Activated naive CD8-positive, alpha-beta T cell (primary cell): ENCODE measurements around the gene CLIC6.
"Not testable (repeated sequence)": the region's sequence is repeated elsewhere in the genome, so short reads cannot be mapped to it uniquely, and the experiment has no call there.

Experiments
- H3K27ac Mint-ChIP-seq: one replicate; pipeline ENCODE4 v1.8.0; 2021; ENCODE audit warnings: mixed read lengths
- H3K27me3 Mint-ChIP-seq: one replicate; pipeline ENCODE4 v1.8.0; 2021; ENCODE audit warnings: mixed read lengths
- H3K36me3 Mint-ChIP-seq: one replicate; pipeline ENCODE4 v1.8.0; 2021; ENCODE audit warnings: mixed read lengths
- H3K4me1 Mint-ChIP-seq: one replicate; pipeline ENCODE4 v1.8.0; 2021; ENCODE audit warnings: low read depth, mixed read lengths
- H3K4me3 Mint-ChIP-seq: one replicate; pipeline ENCODE4 v1.8.0; 2021; ENCODE audit warnings: mild to moderate bottlenecking, mixed read lengths
- H3K9me3 Mint-ChIP-seq: one replicate; pipeline ENCODE4 v1.8.0; 2021; ENCODE audit warnings: low read depth, mixed read lengths

Gene CLIC6

DNA sequence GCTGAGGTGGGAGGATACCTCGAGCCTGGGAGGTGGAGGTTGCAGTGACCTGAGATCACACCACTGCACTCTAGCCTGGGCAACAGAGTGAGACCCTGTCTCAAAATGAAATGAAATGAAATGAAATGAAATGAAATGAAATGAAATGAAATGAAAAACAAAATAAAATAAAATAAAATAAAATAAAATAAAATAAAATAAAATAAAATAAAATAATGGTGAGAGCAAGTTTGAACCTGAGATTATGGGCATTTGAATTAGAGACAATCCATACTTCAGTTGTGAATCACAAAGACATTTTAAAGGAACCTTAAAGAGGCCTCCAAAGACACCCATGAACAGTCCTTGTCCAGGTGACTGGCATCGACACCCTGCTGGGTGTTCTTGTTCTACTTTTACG is 49.7 kb downstream of the CLIC6 start:
- not testable (repeated sequence) for H3K4me1 Mint-ChIP-seq, H3K27me3 Mint-ChIP-seq, H3K27ac Mint-ChIP-seq, H3K36me3 Mint-ChIP-seq, H3K9me3 Mint-ChIP-seq, H3K4me3 Mint-ChIP-seq

DNA sequence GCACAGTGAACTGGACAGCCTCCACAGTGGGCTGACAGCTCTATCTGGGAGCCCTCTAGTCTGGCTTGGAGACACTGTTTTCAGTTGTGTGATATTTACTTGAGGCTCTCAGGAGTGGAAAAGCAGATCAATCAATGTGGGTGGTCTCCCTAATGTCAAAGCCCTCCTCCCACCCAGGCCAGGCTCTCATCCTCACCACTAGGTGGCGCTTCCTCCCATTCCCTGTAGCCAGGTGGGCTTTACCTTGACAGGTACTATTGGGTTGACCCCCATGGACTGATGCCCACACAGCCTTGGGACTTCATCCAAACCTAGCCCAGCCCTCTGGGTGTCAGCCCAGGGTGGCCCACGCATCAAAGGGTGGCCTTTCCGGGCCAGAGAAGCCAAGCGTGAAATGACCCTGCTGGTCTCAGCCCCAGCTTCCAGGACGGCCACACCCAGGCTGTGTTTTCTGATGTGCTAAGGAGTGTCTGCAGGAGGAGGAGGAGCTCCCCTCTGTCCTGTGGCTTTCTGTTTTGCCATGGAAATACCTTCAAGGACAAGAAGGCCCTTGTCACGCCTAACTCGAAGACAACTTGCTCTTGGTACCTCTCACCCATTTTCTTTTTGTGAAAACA is 54.0 kb downstream of the CLIC6 start:
- Mint-ChIP-seq H3K4me1 (no peaks in the 10 kb centered on the region), H3K27ac (no peak overlapping the region), H3K9me3 (no peaks in the 10 kb centered on the region), H3K36me3 (no peaks in the 10 kb centered on the region), H3K4me3 (no peak overlapping the region), H3K27me3 (peaks cover 2% of the 10 kb centered on the region)

DNA sequence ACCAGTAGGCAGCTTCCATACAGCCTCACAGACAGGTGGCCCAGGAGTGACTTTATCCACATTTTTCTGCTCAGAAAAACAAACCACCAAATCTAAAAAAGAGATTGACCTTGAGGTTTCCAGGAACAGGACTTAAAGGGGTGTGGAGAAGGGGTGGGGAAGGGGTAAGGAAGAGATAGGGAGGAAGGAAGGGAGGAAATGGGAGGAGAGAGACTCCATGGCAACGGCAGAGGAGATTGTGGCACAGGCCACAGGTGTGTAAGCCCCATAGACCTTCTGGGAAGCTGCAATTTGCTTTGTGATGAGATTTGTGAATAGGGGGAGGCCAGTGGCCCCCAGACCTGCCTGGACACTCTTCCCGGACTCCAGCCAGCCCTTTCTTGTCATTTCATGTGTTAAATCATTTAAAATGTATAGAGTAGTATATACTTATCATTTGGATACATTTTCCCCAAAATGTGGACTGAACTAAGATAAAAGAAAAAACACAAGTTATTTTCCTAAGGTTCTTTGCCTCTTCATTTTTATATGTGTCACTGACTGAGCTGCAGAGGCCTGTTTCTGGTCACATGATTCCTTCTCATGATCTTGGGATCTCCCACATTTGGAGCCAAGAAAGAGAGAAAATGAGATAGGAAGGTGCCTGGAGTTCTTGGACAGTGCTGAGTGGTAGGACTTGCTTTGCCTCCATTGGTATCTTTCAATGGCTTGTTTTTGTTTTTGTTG is 55.5 kb downstream of the CLIC6 start:
- Mint-ChIP-seq H3K27ac (no peak overlapping the region), H3K36me3 (no peaks in the 10 kb centered on the region), H3K4me1 (no peaks in the 10 kb centered on the region), H3K4me3 (no peak overlapping the region), H3K9me3 (no peaks in the 10 kb centered on the region), H3K27me3 (peaks cover 2% of the 10 kb centered on the region)

DNA sequence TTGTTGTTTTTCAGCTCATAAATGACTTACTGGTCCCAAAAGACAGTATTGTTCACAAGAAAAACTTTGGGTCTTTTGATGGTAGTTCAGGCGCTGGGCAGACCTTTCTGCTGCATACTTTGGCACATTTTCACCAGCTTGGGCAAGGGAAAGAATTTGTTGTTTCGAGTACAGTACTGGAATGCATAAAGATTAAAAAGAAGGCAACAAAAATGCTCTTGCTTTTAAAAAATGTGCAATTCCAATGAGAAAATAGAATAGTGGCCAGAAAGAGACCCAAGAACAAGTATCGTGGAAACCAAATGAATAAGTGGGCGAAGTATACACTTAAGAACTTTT is 56.0 kb downstream of the CLIC6 start:
- Mint-ChIP-seq H3K9me3 (no peaks in the 10 kb centered on the region), H3K36me3 (no peaks in the 10 kb centered on the region), H3K27me3 (peaks cover 2% of the 10 kb centered on the region), H3K4me1 (no peaks in the 10 kb centered on the region), H3K27ac (no peak overlapping the region), H3K4me3 (no peak overlapping the region)

DNA sequence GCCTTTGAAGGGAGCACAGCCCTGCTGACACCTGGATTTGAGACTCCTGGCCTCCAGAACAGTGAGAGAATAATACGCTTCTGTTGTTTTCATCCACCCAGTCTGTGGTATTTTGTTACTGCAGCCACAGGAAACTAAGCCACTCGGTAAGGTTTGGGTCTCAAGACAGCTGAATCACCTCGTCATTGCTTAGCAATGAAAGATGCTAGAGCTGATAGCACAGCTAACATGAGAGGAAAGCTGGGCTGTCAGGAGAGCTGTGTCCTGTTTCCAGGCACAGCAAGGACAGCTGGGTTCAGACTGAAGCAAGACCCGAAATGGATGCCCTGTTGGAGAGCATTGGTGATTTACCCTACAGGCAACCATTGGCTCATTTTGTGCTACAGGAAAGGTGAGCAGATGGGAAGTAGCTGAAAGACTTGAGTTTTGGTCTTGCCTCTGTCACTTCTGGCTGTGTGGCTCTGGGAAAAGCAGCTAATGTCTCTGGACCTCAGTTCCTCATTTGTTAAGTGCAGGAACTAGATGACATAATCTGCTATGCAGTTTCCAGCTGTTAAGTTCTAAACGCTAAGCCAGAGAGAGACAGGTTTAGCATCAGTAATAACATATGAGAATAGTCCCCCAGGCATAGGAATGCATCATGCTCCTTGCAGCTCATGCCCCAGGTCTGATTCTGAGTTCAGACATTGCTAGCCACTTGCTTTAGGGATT is 58.0 kb downstream of the CLIC6 start:
- Mint-ChIP-seq H3K4me3 (no peak overlapping the region), H3K4me1 (no peaks in the 10 kb centered on the region), H3K27me3 (peaks cover 2% of the 10 kb centered on the region), H3K9me3 (no peaks in the 10 kb centered on the region), H3K36me3 (no peaks in the 10 kb centered on the region), H3K27ac (no peak overlapping the region)

DNA sequence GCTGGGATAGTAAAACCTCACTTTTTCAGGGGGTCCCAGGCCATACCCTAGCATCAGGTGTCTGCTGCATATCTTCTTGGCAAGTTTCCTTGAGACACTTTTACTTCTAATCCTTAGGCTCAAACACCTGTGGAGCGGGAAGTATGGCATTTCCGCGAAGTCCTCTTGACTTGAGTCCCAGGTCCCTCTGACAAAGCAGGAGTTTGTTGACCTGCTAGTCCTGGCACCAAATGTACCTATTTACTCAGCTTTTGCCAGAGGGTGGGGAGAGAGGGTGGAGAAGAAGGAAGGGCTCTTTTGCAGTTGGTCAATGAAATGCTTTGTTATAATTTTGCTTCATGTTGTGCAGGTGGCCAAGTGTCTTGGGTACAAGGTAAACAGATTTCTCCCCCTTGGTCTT is 59.7 kb downstream of the CLIC6 start:
- peaks cover 2% of the 10 kb centered on the region for H3K27me3 Mint-ChIP-seq
- no peaks in the 10 kb centered on the region for H3K36me3 Mint-ChIP-seq
- no peaks in the 10 kb centered on the region for H3K9me3 Mint-ChIP-seq
- no peak overlapping the region for H3K4me3 Mint-ChIP-seq
- no peaks in the 10 kb centered on the region for H3K4me1 Mint-ChIP-seq
- H3K27ac Mint-ChIP-seq = no peak overlapping the region

DNA sequence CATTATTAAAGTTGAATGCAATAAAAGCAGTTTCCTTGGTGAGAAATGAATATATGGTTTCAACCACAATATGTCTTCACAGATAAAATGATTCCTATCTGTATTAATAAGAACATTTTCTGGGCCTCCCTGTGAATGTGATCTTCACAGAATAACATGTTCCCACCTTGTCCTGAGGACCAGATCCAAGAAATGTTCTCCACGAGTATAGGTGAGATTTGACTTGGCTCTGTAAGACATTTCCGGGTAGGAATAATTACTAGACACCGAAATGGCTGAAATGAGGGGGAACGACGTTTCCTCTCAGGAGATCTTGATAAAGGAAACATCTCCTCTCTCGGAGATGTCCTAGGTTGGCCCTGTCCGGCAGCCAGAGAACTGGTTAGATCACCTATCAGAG is 61.4 kb downstream of the CLIC6 start:
- Mint-ChIP-seq H3K27ac (no peak overlapping the region), H3K4me1 (no peaks in the 10 kb centered on the region), H3K9me3 (no peaks in the 10 kb centered on the region), H3K36me3 (no peaks in the 10 kb centered on the region), H3K27me3 (peaks cover 2% of the 10 kb centered on the region), H3K4me3 (no peak overlapping the region)

DNA sequence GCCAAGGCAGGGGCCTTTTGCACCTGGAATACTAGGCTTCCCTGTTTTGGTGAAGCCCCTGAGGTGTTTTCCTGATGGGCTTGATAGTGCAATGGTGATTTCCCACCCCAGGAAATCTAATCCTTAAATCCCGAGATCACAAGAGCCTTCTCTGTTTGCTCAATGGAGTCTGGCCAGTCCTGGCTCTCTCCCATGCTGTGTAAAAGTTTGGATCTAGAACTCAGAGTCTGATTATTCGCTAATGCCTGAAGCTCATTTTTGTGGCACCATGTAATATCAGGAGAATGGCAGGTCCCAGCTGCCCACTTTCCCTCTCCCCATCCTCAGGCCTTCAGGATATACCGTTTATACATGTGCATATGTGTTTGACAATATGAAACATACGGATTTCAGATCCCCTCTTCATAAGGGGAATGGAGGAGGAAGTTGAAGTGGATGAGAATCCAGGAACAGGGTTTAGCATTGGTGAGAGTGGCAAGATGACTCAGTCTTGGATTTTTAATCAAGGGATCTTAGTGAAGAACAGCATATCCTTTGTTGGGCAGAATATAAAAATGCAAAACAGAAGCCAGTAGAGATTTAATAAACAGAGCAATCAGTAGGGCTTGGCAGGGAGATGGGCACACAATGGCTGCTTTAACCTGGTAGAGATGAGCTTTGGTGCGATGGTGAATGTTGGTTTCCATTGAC is 62.1 kb downstream of the CLIC6 start:
- Mint-ChIP-seq H3K36me3 (no peaks in the 10 kb centered on the region), H3K4me3 (no peak overlapping the region), H3K4me1 (no peaks in the 10 kb centered on the region), H3K27me3 (no peaks in the 10 kb centered on the region), H3K27ac (no peak overlapping the region), H3K9me3 (no peaks in the 10 kb centered on the region)

DNA sequence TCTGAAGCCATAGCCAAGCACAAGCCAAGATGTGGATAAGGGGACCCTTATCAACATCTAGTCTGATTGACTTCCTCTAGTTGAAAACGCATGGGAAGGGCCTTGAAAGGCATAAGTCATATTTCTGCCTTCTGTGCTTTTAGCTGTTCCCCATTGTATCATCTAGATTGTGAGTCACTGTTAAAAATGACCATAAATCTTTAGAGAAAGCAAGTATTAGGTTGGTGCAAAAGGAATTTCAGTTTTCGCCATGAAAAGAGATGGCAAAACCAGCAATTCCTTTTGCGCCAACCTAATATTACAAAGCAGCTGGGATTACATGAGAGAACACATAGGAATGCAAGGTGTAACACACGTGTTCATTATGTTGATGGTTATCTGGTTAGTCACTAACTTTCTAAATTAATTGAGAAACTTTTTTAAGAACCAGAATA is 63.6 kb downstream of the CLIC6 start:
- no peaks in the 10 kb centered on the region for H3K9me3 Mint-ChIP-seq
- H3K36me3 Mint-ChIP-seq = no peaks in the 10 kb centered on the region
- no peak overlapping the region for H3K27ac Mint-ChIP-seq
- H3K4me1 Mint-ChIP-seq = no peaks in the 10 kb centered on the region
- peaks cover 2% of the 10 kb centered on the region for H3K27me3 Mint-ChIP-seq
- no peak overlapping the region for H3K4me3 Mint-ChIP-seq

DNA sequence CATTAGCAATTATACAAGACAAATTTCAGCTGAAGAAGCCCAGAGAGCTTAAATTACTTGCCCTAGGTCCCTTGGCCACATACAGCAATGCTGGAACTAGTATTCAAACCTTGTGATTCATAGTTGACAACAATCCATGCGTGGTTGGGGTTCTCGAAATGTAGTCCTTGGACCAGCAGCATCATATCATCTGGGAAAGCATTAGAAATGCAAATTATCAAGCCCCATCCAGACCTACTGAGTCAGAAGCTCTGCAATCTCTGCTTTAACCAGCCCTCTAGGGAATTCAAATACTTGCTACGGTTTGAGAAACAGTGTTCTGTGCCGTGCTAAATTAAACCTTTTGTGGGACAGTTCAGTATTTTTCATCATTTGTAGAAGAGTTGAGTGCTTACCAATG is 65.1 kb downstream of the CLIC6 start:
- H3K36me3 Mint-ChIP-seq = no peaks in the 10 kb centered on the region

DNA sequence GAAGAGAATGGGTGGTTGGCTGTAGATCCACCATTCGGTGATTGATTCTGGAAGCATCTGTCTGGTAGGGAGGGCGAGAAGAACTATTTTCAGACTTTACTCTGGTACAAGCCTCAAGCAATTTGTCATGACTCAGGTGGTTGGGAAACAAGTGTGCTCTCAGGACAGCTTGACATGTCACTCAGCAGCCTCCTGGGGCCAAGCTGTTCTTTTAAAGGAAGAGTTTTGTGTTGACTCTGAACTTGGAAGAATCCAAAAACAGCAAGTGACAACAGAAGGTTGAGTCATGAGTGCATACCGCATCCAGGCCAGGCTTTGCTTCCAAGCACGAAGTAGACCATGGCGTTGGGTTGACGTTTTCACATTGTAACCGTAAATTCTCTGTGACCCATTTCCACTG is 65.9 kb downstream of the CLIC6 start:
- Mint-ChIP-seq H3K27me3 (peaks cover 2% of the 10 kb centered on the region), H3K27ac (no peak overlapping the region), H3K9me3 (no peaks in the 10 kb centered on the region), H3K36me3 (no peaks in the 10 kb centered on the region), H3K4me3 (no peak overlapping the region), H3K4me1 (no peaks in the 10 kb centered on the region)

More for the DNA sequence above, 65.1 kb downstream of the CLIC6 start:
- Mint-ChIP-seq H3K27me3 (peaks cover 2% of the 10 kb centered on the region), H3K27ac (no peak overlapping the region), H3K9me3 (no peaks in the 10 kb centered on the region), H3K4me3 (no peak overlapping the region), H3K4me1 (no peaks in the 10 kb centered on the region)

DNA sequence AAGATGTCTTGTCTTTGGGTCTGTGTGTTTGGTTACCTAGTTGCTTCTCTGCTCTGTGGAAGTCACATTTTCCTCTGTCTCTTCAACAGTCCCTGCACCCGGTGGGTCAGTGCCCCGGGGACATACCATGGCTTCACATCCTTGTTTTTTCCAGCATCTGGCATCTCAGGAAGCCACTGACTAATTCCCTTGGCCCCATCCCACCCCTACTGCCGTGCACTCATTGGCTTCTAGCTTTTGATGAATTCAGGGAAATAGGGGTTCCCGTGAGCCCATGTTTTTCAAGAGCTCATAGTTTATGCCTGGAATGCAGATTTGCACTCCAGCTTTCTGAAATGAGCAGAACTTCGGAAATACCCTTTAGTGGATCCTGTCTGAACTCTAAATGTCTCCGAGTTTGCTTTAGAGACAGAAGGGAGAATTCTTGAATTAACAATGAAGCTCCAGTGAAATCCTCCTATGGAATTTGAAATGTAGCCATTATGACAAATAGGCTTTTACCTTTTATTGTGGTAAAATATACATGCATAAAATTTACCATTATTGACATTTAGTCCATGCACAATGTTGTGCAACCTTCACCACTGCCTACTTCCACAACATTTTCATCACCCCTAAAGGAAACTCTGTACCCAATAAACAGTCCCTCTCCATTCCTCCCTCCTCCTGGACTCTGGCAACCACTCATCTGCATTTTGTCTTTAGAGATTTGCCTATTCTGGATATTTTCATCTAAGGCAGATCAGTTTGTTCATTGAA is 67.5 kb downstream of the CLIC6 start:
- Mint-ChIP-seq H3K27me3 (peaks cover 2% of the 10 kb centered on the region), H3K4me1 (no peaks in the 10 kb centered on the region), H3K27ac (no peak overlapping the region), H3K9me3 (no peaks in the 10 kb centered on the region), H3K36me3 (no peaks in the 10 kb centered on the region), H3K4me3 (no peak overlapping the region)

DNA sequence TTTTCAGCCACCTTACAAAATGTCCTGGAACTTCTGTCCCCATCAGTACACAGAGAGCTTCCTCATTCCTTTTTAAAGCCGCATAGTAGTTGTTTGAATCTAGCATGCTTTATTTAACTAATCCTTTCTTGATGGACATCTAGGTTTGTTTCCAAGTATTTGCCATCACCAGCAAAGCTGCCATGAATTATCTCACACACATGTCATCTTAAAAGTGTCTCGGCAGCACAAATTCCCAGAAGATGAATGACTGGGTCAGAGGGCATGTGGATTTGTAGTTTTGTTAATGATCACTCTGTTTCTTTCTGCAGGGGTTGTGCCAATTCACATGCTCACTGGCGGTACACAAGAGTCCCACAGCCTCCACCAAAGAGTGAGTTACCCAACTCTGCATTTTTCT is 68.3 kb downstream of the CLIC6 start:
- Mint-ChIP-seq H3K4me3 (no peak overlapping the region), H3K4me1 (no peaks in the 10 kb centered on the region), H3K27me3 (peaks cover 2% of the 10 kb centered on the region), H3K9me3 (no peaks in the 10 kb centered on the region), H3K36me3 (no peaks in the 10 kb centered on the region), H3K27ac (no peak overlapping the region)

DNA sequence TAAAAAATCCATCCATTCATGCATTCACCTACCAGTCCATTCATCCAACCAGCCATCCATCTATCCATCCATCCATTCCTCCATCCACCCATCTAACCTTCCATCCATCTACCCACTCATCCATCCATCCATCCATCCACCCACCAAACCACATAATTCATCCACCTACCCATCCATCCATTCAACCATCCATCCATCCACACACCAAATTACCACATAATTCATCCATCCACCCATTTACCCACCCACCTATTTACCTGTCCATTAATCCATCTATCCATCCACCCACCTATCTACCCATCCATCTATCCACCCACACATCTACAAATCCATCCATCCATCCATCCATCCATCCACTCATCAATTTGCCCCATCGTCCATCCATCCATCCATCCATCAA is 71.4 kb downstream of the CLIC6 start:
- H3K9me3 Mint-ChIP-seq = no peaks in the 10 kb centered on the region
- H3K4me3 Mint-ChIP-seq = no peak overlapping the region
- no peak overlapping the region for H3K27ac Mint-ChIP-seq
- H3K36me3 Mint-ChIP-seq = no peaks in the 10 kb centered on the region
- H3K4me1 Mint-ChIP-seq = no peaks in the 10 kb centered on the region
- H3K27me3 Mint-ChIP-seq = peaks cover 4% of the 10 kb centered on the region

DNA sequence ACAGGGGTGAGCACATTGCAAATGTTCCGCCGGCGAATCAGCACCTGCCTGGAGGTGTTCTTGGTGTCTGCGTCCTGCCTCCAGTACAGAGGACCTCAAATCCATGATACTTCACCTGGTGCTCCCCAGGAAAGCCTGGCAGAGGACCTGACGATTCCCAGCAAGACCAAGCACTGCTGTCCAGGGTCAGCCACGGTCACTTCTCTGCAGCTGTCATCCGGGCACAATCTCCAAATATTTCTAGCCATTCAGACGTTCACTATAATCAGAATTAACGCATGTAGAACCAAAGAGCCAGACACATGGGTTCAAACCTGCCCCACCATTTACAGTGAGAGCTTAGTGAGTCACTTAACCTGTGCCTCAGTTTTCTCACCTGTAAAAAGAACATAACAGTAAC is 74.5 kb downstream of the CLIC6 start:
- Mint-ChIP-seq H3K27ac (no peak overlapping the region), H3K4me3 (no peak overlapping the region), H3K27me3 (peaks cover 2% of the 10 kb centered on the region), H3K36me3 (no peaks in the 10 kb centered on the region), H3K9me3 (no peaks in the 10 kb centered on the region), H3K4me1 (peaks cover 3% of the 10 kb centered on the region)
